ENCODE results near the gene ZNF74.

ZNF74 gene

GRCh38 chr22:20422271-20423007 lies 28.5 kb downstream of the ZNF74 start:
- no peak for DNase-seq

DNA sequence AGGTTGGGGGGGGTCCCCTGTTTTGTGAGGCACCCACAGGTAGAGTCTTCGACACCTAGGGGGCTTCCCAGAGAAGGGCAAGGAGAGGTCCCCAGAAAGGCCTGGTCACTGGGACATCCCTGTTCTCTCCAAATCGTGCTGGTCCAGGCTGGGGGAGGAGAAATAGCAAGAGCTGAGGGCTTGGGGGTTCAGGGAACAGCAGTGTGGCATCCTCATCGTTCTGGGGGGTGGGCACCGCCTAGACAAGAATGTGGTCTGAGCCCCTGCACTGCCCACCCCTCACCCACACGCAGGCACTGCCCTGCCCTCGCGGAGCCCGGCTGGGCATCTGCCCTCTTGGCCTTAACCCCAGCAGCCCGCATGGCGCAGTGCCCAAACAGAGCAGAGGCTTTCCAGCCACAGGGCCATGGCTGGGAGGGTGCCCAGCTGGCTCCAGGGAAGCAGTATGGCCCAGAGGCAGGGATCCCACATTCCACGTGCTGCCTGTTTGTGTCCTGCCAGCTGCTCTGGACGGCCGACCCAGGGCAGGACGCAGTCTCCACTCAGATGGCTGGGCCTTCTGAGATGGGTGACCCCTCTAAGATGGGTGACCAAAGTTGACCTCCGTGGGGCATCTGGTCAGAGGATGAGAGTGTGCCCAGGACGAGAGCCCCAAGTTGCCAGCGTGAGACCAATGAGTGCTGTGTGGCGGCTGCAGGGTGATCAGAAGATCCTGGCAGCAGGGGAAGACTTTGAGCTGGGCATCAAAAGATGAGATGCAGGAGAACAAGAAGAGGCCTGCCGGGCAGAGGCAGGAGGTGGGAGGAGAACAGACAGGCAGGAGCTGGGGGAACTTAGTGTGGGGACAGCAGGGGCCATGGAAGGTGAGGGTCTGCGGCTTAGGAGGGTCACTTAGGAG lies 29.3 kb downstream of the ZNF74 start:
- DNase-seq, result no peak

GRCh38 chr22:20423906-20424551 lies 30.1 kb downstream of the ZNF74 start:
- DNase-seq, result no peak

GRCh38 chr22:20424568-20424931 lies 30.6 kb downstream of the ZNF74 start:
- no peak for DNase-seq

DNA sequence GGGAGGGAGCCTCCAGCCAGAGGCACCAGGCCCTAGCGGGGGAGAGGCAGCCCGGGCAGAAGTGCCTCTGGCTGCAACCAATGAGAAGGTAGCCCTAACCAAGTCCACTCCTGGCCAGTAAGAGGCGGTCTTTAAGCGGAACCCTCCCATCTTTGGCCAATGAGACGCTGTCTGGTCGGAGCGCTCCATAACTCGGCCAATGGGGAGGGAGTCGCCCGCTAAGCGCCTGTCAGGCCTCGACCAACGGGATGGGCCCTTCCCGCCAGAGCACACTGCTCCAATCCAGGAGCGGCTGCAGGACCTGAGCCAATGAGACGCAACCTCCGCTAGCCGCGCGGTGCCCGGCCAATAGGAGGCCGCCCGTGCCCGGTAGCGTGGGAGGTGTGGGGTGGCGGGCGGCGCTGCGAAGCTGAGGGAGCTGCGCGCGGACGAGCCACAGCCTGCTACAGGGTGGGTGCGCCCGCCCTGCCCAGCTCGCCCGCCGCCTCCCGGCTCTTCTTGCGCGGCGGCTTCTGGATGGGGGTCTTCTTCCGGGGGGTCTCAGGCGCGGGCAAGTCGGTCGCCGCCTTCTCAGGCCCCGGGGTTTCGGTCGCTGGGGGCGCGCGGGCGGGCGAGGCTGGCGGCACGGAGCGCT lies 31.1 kb downstream of the ZNF74 start:
- no peak for DNase-seq

GRCh38 chr22:20425566-20426258 lies 31.8 kb downstream of the ZNF74 start:
- no peak for DNase-seq

GRCh38 chr22:20426259-20426615 lies 32.3 kb downstream of the ZNF74 start:
- no peak for DNase-seq

GRCh38 chr22:20427104-20427944 lies 33.4 kb downstream of the ZNF74 start:
- DNase-seq, result no peak

GRCh38 chr22:20427945-20428417 lies 34.0 kb downstream of the ZNF74 start:
- DNase-seq, result no peak

- DNase-seq, result no peak
Measured at GRCh38 chr22:20428496-20429253, 34.7 kb downstream of the ZNF74 start.

DNA sequence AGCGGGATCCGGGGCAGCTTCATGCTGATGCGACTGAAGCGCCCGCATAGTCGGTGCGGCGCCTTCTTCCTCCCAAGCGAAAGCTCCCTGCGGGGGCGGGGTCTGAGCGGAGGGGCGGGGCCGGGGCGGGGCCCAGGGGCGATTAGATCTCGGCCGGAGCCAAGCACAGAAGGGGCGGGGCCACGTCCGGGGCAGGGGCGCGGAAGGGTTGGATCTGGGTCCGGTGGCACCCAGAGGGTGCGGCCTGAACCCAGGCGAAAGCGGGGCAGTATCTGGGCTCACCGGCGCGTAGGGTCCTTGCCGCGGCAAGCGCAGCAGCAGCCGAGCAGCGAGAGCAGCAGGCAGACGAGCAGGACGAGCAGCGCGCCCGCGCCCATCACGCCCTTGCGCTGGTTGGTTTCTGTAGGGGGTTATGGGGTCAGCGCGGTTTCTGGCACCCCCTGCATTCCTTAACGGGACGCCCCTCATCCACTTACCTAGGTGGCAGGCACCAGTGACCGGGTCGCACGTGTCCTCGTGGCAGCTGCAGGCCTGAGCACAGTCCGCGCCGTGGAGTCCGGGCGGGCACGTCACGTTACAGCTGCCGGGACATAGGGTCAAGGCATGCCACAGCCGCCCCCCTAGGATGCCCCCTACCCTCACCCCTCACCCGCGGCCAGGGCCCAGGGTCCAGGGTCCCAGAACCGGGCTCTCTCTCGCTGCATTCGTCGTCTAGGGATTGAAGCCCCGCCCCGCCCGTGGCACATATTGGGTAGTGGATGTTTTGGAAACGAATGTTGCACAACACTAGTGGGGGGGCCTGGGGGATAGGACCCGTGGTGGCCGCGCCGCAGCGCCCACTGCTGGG lies 35.5 kb downstream of the ZNF74 start:
- peak; percentile 68 for DNase-seq

DNA sequence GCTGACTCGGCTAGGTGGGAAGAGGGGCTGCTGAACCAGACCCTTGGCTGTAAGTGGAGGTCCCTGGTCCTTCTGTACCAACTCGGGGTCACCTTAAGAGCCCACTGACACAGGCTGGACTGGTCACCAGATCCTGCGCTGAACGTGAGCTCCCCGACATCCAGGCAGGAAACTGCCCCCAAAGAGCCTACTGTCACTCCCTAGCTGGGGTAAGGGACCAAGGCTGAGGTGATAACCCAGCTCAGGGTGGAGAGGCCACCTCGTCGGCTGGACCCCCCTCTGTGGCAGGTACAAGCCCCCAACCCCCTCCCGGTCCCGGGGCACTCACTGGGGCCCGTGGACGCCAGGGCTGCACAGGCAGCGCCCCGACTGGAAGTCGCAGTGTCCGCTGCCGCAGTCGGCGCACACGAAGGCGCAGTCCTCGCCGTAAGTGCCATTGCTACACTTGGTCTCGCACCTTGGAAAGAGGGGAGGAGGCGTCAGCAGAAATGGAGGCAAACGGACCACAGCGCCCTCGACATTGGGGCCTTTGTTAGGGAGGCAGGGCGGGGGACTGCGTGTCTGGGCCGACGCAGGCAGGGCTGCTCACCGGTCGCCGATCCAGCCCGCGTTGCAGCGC lies 36.3 kb downstream of the ZNF74 start:
- no peak for DNase-seq

DNA sequence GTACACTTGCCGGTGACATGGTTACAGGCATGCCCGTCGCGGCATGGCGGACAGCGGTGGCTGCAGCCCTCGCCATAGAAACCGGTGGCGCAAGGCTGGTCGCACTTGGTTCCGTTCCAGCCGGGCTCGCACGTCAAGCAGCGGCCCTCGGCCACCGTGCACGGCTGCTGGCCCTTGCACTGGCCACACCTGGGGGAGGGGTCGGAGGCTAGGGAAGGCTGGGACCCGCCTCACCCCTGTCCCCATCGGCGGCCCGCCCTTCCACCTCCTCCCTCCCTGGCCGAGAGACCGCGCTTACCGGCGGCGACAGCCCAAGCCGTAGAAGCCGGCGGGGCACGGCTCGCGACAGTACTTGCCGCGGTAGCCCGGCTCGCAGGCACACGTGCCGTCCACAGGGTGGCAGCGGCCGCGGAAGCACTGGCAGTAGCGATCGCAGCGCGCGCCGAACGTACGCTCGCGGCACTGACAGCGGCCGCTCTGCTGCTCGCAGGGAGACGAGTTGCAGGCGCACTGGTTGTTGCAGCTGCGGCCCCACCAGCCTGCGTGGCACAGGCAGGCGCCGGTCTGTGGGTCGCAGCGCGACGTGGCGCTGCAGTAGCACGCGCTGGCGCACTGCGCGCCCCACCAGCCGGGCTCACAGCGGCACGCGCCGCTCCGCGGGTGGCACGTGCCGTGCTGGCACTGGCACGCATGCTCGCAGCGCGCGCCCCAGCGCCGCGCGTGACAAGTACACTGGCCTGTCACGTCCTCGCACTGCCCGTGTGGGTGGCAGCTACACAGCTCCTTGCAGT lies 37.0 kb downstream of the ZNF74 start:
- peak; percentile 59 for DNase-seq

DNA sequence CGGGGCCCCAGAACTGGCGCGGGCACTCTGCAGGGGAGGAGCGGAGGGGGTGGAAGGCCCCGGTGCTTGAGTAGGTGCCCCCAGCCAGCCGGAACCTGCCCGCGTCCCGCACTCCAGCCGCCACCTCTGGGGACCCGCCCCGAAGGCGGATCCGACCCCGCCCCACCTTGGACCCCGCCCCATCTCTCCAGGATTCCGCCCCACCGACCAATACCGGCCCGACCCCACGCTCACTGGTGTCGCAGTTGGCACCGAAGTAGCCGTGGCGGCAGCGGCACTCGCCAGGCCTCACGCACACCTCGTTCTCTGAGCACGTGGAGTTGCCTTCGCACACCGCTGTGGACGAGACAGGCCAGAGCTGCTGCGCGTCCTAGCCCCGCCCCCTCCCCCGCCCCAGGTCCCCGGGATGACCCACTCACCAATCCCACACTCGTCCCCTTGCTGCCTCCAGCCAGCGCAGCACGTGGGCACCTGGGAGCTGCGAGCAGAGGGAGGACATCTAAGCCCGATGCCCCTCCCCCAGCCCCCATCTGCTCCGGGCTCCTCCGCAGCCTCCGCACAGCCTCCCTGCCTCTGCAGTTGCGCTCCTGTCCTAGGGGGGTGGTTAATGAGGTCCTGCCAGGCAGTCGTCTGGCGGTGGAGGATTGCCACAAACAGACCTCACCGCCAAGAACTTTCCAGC lies 37.7 kb downstream of the ZNF74 start:
- DNase-seq, result no peak

DNA sequence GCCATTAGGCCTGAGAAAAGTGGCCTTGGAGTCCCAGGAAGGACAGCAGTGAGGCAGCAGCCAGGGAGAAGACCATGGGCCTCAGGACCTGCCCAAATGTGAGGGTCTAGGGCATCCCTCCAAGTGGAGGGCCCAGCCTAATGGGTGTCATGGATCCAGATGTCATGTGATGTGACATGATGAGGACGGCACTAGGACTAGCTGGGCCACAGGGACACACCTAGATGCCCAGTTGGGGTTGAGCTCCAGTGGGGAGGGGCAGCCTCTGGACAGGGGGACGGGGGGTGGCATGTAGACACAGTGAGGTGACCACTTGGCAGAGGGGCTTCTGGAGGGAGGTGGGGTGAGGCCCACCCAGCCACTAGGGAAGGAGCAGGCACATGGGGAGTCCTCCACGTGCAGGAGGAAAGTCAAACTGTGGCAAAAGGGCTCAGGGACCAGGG lies 38.3 kb downstream of the ZNF74 start:
- no peak for DNase-seq

DNA sequence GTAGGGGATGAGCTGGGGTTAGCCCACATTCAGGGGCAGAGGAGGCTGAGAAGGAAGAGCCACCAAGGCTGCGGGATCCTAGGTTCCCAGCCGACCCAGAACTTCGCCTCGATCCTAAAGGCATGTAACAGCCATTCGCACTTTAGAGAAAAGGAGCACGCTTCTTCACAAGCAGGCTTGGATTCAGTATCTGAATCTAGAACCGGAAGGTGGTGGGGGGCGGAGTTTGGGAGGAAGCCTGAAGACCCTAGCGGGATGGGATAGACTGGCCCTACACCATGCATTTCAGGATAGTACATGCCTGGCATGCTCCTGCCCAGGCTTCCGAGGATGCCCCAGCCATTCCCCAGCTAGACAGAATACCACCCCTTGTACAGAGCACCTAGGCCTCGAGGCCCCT lies 39.2 kb downstream of the ZNF74 start:
- no peak for DNase-seq

DNA sequence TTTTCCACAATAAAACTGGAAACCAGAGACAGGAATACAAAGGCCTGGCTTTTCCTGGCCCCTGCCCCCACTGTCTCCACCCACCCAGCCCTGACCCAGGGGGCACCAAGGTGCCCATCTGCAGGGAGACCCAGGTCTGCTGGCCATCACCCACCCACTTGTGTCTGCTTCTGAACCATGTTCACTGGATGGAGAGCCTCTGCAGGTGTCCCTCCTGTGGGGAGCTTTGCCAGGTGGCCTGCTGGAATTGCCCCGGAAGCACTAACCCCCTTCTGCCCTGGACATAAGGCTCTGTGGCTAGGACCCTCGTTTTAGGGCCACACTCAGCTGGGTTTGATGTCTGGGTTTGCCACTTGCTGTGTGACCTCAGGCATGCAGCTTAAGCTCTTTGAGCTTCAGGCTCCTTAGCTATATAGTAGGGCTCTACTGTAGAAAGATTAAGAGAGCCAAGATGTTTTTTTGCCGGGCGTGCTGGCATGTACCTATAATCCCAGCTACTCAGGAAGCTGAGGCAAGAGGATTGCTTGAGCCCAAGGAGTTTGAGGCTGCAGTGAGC lies 39.8 kb downstream of the ZNF74 start:
- no peak for DNase-seq
